ENCODE results near the gene PLPP1. TPM values are rescaled to one million over a fixed set of nuclear protein-coding genes. Genes with fewer than 3 reads are reported as not detected.

Gene PLPP1
- total RNA-seq, 4 donors from 2014 or later: 26.1 to 140 (median 41.3) TPM

- no peak for DNase-seq
- no peak overlapping the region for H3K4me3 ChIP-seq
- H3K9me3 ChIP-seq: no peaks in the 10 kb centered on the region
- no peaks in the 10 kb centered on the region for H3K4me1 ChIP-seq
- peaks cover 0 to 5% (median 0%) of the 10 kb centered on the region in 3 donors for H3K36me3 ChIP-seq
- intact Hi-C loops (cut with DNase I): no loop called here
- no peaks in the 10 kb centered on the region for H3K27me3 ChIP-seq
- H3K27ac ChIP-seq: no peak overlapping the region
- 86 to 99% methylated on average over 3 of the region's 3 CpGs for WGBS, 2 donors
- TF ChIP-seq CTCF (IDR thresholded peaks at IDR 0.05): no peak
- no peak for TF ChIP-seq POLR2A (IDR thresholded peaks at IDR 0.05)
These were observed 50.9 kb downstream of the PLPP1 start for GRCh38 chr5:55483885-55484284.

GRCh38 chr5:55481293-55481855 lies 53.4 kb downstream of the PLPP1 start:
- no peak overlapping the region for H3K27ac ChIP-seq
- no peaks in the 10 kb centered on the region for H3K27me3 ChIP-seq
- TF ChIP-seq POLR2A (IDR thresholded peaks at IDR 0.05) (no peak), CTCF (IDR thresholded peaks at IDR 0.05) (no peak)
- intact Hi-C loops (cut with DNase I): no loop called here
- H3K4me1 ChIP-seq: no peaks in the 10 kb centered on the region
- H3K36me3 ChIP-seq: peaks cover 0 to under 1% (median 0%) of the 10 kb centered on the region in 3 donors
- no peak overlapping the region for H3K4me3 ChIP-seq
- 82 to 84% methylated on average over 3 of the region's 3 CpGs for WGBS, 2 donors
- H3K9me3 ChIP-seq: no peaks in the 10 kb centered on the region
- DNase-seq: no peak

DNA sequence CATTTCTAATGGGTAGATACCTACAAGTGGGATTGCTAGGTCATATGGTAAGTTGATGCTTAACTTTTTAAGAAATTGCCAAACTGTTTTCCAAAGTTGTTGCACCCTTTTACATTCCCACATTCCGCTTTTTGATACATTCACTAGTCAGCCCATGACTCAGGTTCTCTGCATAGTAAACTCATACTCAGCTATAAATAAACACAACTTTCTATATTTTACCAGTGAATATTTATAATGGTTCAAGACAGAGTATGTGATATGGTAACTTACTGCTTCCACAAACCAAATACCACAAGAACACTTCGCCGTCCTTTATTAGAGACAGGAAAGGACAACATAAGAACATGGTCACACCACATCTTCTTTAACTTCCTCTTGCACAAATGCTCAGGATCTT lies 54.0 kb downstream of the PLPP1 start:
- intact Hi-C loops (cut with DNase I): no loop called here
- no peaks in the 10 kb centered on the region for H3K4me1 ChIP-seq
- no peak overlapping the region for H3K4me3 ChIP-seq
- H3K36me3 ChIP-seq: no peaks in the 10 kb centered on the region
- 88 to 93% methylated on average over 3 of the region's 3 CpGs for WGBS, 2 donors
- no peak overlapping the region for H3K27ac ChIP-seq
- TF ChIP-seq CTCF (IDR thresholded peaks at IDR 0.05) (no peak), POLR2A (IDR thresholded peaks at IDR 0.05) (no peak)
- H3K27me3 ChIP-seq: no peaks in the 10 kb centered on the region
- H3K9me3 ChIP-seq: no peaks in the 10 kb centered on the region
- DNase-seq: no peak

- no peak for TF ChIP-seq CTCF (IDR thresholded peaks at IDR 0.05)
- no peak for TF ChIP-seq POLR2A (IDR thresholded peaks at IDR 0.05)
- Histone ChIP-seq H3K27ac (no peak overlapping the region), H3K4me1 (peaks cover 0 to 11% (median 0%) of the 10 kb centered on the region in 3 donors), H3K9me3 (no peaks in the 10 kb centered on the region), H3K36me3 (peaks cover 0 to 6% (median 0%) of the 10 kb centered on the region in 3 donors), H3K27me3 (no peaks in the 10 kb centered on the region), H3K4me3 (no peak overlapping the region)
- intact Hi-C loops (cut with DNase I): no loop called here
- DNase-seq: no peak
- whole genome bisulfite sequencing, 2 donors: 92% methylated on average over 1 of the region's 1 CpG
These were observed 62.1 kb downstream of the PLPP1 start for GRCh38 chr5:55472642-55473041.

DNA sequence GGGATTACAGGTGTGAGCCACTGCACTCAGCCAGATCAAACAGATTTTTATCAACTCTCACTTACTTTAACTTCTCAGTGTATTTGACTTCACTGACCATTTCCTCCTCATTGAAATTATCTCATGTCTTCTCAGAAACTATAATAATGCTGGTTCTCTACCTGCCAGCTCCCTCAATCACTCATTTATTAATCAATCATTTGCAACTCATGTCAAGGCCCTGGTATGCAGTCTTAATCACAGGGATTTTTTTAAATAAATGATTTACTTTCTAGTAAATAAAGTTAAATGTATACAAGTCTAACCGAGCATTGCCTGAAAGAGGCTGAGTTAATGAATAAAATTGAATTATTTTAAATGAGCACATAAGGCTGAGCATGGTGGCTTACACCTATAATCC lies 63.3 kb downstream of the PLPP1 start:
- Histone ChIP-seq H3K4me3 (no peak overlapping the region), H3K4me1 (peaks cover 0 to 17% (median 0%) of the 10 kb centered on the region in 3 donors), H3K9me3 (no peaks in the 10 kb centered on the region), H3K27ac (no peak overlapping the region), H3K27me3 (no peaks in the 10 kb centered on the region), H3K36me3 (peaks cover 0 to 9% (median 0%) of the 10 kb centered on the region in 3 donors)
- DNase-seq: no peak
- 53 to 75% methylated on average over 1 of the region's 1 CpG for WGBS, 2 donors
- no peak for TF ChIP-seq CTCF (IDR thresholded peaks at IDR 0.05)
- no peak for TF ChIP-seq POLR2A (IDR thresholded peaks at IDR 0.05)
- intact Hi-C loops (cut with DNase I): no loop called here
